Psoas muscle (tissue), 8 donors: Measurements from ENCODE around the gene PRRT2. TPM values are rescaled to one million over a fixed set of nuclear protein-coding genes. Genes with fewer than 3 reads are reported as not detected.
"Not testable (repeated sequence)": the region's sequence is repeated elsewhere in the genome, so short reads cannot be mapped to it uniquely, and the experiment has no call there.

Experiments
- ATAC-seq, 4 donors: fragments of 200-7000 bp; cut with Tn5 transposase; one replicate each; pipeline ENCODE4 v1.9.1; 2020; ENCODE audit warnings: moderate library complexity in 3 of 4, mild to moderate bottlenecking in 2 of 4
- DNase-seq, 2 donors: peaks; one replicate each; pipeline ENCODE4 v3.0.0-alpha.2; 2020
- H3K27ac ChIP-seq: fragments of 200-600 bp; one replicate; pipeline ENCODE4 v1.8.0; 2022
- H3K27me3 ChIP-seq, 3 donors: fragments of 200-600 bp in 1 of 3; one replicate each; pipeline versions ENCODE4 v1.6.1 to v1.8.0; 2013 to 2022; ENCODE audit warnings: low read length in 2 of 3, mild to moderate bottlenecking in 2 of 3, moderate library complexity in 1 of 3; ENCODE audit not compliant: insufficient read depth in 3 of 3
- H3K36me3 ChIP-seq, 2 donors: fragments of 200-600 bp in 1 of 2; one replicate each; pipeline versions ENCODE4 v1.6.1 to v1.8.0; 2013 to 2022; ENCODE audit warnings: low read depth in 1 of 2, mild to moderate bottlenecking in 1 of 2, moderate library complexity in 1 of 2; ENCODE audit not compliant: insufficient read depth in 1 of 2
- H3K4me1 ChIP-seq: fragments of 200-600 bp; one replicate; pipeline ENCODE4 v1.8.0; 2022
- H3K4me3 ChIP-seq: fragments of 200-600 bp; one replicate; pipeline ENCODE4 v1.8.0; 2022; ENCODE audit warnings: mild to moderate bottlenecking
- H3K9me3 ChIP-seq: fragments of 200-600 bp; one replicate; pipeline ENCODE4 v1.8.0; 2022
- CTCF ChIP-seq: fragments of 200-600 bp; IDR thresholded peaks from one replicate; pipeline ENCODE4 v1.8.0; 2022; ENCODE audit warnings: antibody characterized with exemption
- WGBS, 3 donors: extraction: QIAGEN DNeasy Blood & Tissue Kit; methylation state at CpG; one replicate each; pipeline versions ENCODE4 v1.1.6 to v1.1.7; 2013; 5-methylcytosine and 5-hydroxymethylcytosine counted together
- intact Hi-C, 2 donors: fragments of 100-400 bp; cut with DNase I; formaldehyde crosslinking; loops; one replicate each; pipeline versions ENCODE4 v1.11.0 to v1.14.2; 2022
- polyA plus RNA-seq, 3 donors: library from polyadenylated mRNA; stranded (reverse); fragments of 200-250 nt; gene quantifications; one replicate each; pipeline ENCODE4 v1.2.3, GENCODE V29; 2013
- total RNA-seq, 4 donors: library from RNA; stranded (reverse); fragmentation: NEBNext Ultra II Directional in 2 of 4; extraction: Animal tissue kit (Norgen Biotek cat#: 25700) in 2 of 4; gene quantifications; one replicate each; pipeline versions ENCODE4 v1.2.1 to v1.2.4, GENCODE V29; 2021 to 2023
- donor health status: healthy with polysubstance abuse.
- donor health status: DM: no; HTN: no; CAD: no; lungs with moderate emphysema.
- donor health status: Bipolar disorder and iron deficiency.
- donor health status: healthy.
- donor health status: DM: yes; HTN: yes; CAD: no.
- donor health status: DM: no; HTN: no; CAD: no.
- donor health status: DM: no; HTN: no; CAD: no.
- donor health status: DM: yes; HTN: yes; CAD: no.

PRRT2 gene
- total and polyA plus RNA-seq, 7 donors: 0.17 to 1.8 (median 0.44) TPM

- ATAC-seq: peak; percentile 25 to 46 (median 38)
- Histone ChIP-seq H3K36me3 (no peaks in the 10 kb centered on the region), H3K4me3 (peak overlapping the region; percentile 24), H3K4me1 (peaks cover 35% of the 10 kb centered on the region), H3K27ac (peak overlapping the region; percentile 46), H3K9me3 (no peaks in the 10 kb centered on the region), H3K27me3 (no peaks in the 10 kb centered on the region)
- whole genome bisulfite sequencing, 3 donors: 49 to 55% (median 51%) methylated on average over 10 of the region's 10 CpGs
- TF ChIP-seq CTCF: no peak
- intact Hi-C loops: no loop called here
- peak; percentile 66 to 77 for DNase-seq
These were observed 13.4 kb downstream of the PRRT2 start for GRCh38 chr16:29825145-29826044.

GRCh38 chr16:29826342-29826695, 14.3 kb downstream of the PRRT2 start:
- H3K27me3 ChIP-seq: no peaks in the 10 kb centered on the region
- TF ChIP-seq CTCF: no peak
- no peak for DNase-seq
- ATAC-seq: no peak
- intact Hi-C loops: no loop called here
- H3K9me3 ChIP-seq: no peaks in the 10 kb centered on the region
- no peak overlapping the region for H3K4me3 ChIP-seq
- H3K27ac ChIP-seq: no peak overlapping the region
- 90 to 93% (median 90%) methylated on average over 3 to 7 of the region's 8 CpGs for WGBS, 3 donors
- peaks cover 31% of the 10 kb centered on the region for H3K4me1 ChIP-seq
- H3K36me3 ChIP-seq: peaks cover 0 to 7% of the 10 kb centered on the region in 2 donors

DNA sequence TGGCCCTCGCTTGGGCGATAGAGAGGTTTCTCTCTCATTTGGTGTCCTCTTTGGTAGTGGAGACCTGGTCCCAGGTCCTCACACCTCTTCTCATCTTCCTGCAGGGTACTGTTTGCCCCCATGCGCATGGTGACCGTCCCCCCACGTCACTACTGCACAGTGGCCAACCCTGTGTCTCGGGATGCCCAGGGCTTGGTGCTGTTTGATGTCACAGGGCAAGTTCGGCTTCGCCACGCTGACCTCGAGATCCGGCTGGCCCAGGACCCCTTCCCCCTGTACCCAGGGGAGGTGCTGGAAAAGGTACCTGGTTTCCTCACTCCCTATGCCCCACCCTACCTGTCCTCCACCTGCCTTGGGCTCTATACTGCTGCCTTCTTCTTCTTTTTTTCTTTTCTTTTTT, 18.8 kb downstream of the PRRT2 start:
- WGBS, 3 donors: 93 to 96% (median 94%) methylated on average over 11 of the region's 11 CpGs
- Histone ChIP-seq H3K9me3 (no peaks in the 10 kb centered on the region), H3K36me3 (peaks cover 4 to 49% of the 10 kb centered on the region in 2 donors), H3K4me3 (no peak overlapping the region), H3K27me3 (no peaks in the 10 kb centered on the region), H3K27ac (no peak overlapping the region), H3K4me1 (no peaks in the 10 kb centered on the region)
- no peak for DNase-seq
- intact Hi-C loops: no loop called here
- no peak for TF ChIP-seq CTCF
- no peak for ATAC-seq

DNA sequence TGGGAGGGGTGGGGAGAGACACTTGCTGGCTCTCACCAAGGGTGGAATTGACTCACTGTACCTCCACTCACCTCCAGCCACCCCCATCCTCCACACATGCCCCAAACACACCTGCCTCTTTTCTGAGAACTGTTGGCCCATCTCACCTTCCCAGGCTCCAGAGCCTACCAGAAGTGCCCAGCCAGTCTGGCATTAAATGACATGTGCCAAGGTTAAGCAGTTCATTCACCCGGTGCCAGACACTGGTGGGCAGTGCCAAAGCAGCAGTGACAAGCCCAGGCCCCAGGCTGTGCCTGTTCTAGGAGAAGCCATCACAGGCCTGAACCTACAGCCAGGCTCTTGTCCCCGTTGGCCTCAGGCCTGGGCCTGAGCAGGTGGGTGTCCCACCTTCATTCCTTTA, 19.5 kb downstream of the PRRT2 start:
- Histone ChIP-seq H3K9me3 (no peaks in the 10 kb centered on the region), H3K36me3 (peaks cover 4 to 56% of the 10 kb centered on the region in 2 donors), H3K27me3 (no peaks in the 10 kb centered on the region), H3K4me1 (no peaks in the 10 kb centered on the region), H3K27ac (no peak overlapping the region), H3K4me3 (no peak overlapping the region)
- DNase-seq (no peak), ATAC-seq (peak; percentile 64 to 75 (median 70))
- intact Hi-C loops: no loop called here
- WGBS, 3 donors: 38 to 54% (median 38%) methylated on average over 2 of the region's 2 CpGs
- no peak for TF ChIP-seq CTCF

DNA sequence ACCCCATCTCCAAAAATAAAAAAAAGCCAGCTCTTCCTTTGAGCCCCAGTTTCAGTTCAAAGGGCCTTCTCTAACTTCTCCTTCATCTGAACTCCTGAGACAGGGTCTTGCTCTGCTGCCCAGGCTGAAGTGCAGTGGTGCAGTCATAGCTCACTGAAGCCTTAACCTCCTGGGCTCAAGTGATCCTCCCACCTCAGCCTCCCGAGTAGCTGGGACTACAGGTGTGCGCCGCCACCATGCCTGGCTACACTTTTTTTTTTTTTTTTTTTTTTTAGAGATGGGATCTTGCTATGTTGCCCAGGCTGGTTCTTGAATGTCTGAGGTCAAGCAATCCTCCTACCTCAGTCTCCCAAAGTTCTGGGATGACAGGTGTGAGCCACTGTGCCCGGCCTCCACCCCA, 21.2 kb downstream of the PRRT2 start:
- intact Hi-C loops, DNase-seq, H3K4me3 ChIP-seq, ATAC-seq, H3K4me1 ChIP-seq, H3K9me3 ChIP-seq, H3K27me3 ChIP-seq, H3K27ac ChIP-seq: not testable (repeated sequence)
- 95 to 98% (median 97%) methylated on average over 4 of the region's 4 CpGs for WGBS, 3 donors
- H3K36me3 ChIP-seq: peaks cover 4 to 74% of the 10 kb centered on the region in 2 donors
